22Rv1 (cell line): Measurements from ENCODE around the gene ITIH4.

Source experiments
- H3K27ac ChIP-seq: fragments of 450-650 bp; 2 replicates; pipeline ENCODE4 v1.5.1; 2017
- CTCF ChIP-seq: fragments of 450-650 bp; IDR thresholded peaks from 2 replicates; pipeline ENCODE4 v1.5.1; 2017; ENCODE audit warnings: mild to moderate bottlenecking
- ZFX ChIP-seq: fragments of 450-650 bp; IDR thresholded peaks from 2 replicates; pipeline ENCODE4 v1.6.1; 2017; ENCODE audit warnings: antibody characterized with exemption, borderline replicate concordance

The ITIH4 gene

GRCh38 chr3:52844290-52844975, 14.0 kb upstream of the ITIH4 start:
- H3K27ac ChIP-seq, result no peak overlapping the region
- TF ChIP-seq ZFX, result no peak
- TF ChIP-seq CTCF, result no peak

- no peak for TF ChIP-seq CTCF
- TF ChIP-seq ZFX, result no peak
- H3K27ac ChIP-seq, result no peak overlapping the region
Measured at GRCh38 chr3:52843881-52844280, 13.4 kb upstream of the ITIH4 start.

GRCh38 chr3:52843108-52843865, 12.8 kb upstream of the ITIH4 start:
- TF ChIP-seq CTCF (no peak), ZFX (no peak)
- H3K27ac ChIP-seq, result no peak overlapping the region

- no peak overlapping the region for H3K27ac ChIP-seq
- no peak for TF ChIP-seq CTCF
- TF ChIP-seq ZFX, result no peak
Measured at GRCh38 chr3:52842424-52842823, 12.0 kb upstream of the ITIH4 start.

- no peak overlapping the region for H3K27ac ChIP-seq
- TF ChIP-seq CTCF, result no peak
- TF ChIP-seq ZFX, result no peak
Measured at GRCh38 chr3:52841981-52842340, 11.5 kb upstream of the ITIH4 start.

GRCh38 chr3:52841211-52841980, 10.9 kb upstream of the ITIH4 start:
- TF ChIP-seq ZFX (no peak), CTCF (no peak)
- H3K27ac ChIP-seq, result no peak overlapping the region
